A549 (cell line): ENCODE measurements around the gene METTL24. TPM values are rescaled to one million over a fixed set of nuclear protein-coding genes. Genes with fewer than 3 reads are reported as not detected.

Source experiments
- ATAC-seq, 2 experiments: fragments of 200-7000 bp in 1 of 2; fragments of >200 bp in 1 of 2; cut with Nextera tagmentation in 1 of 2; cut with Tn5 transposase in 1 of 2; 3 replicates each; pipeline versions ENCODE4 v1.8.0 to v1.9.1; 2018 to 2020; ENCODE audit warnings: mild to moderate bottlenecking in 1 of 2, moderate library complexity in 1 of 2
- CTCF ChIA-PET: fragments of 300-600 bp; sonication (Branson Sonifier 250); formaldehyde crosslinking; extraction: SDS; loops from one replicate; lab custom pipeline; 2021; ENCODE audit warnings: antibody characterized with exemption, inconsistent platforms; lab: Yijun Ruan, JAX
- POLR2A ChIA-PET: fragments of 350-600 bp; formaldehyde crosslinking; extraction: SDS; loops from one replicate; lab custom pipeline; 2021; ENCODE audit warnings: antibody characterized with exemption, inconsistent platforms; lab: Yijun Ruan, JAX
- DNase-seq, 2 experiments: peaks; one replicate each; pipeline versions ENCODE4 v3.0.0 to v3.0.0-alpha.2; 2011 to 2016; ENCODE audit warnings: low read depth in 1 of 2, low spot score in 1 of 2
- FAIRE-seq: peaks from 2 replicates; lab custom pipeline; 2011; peaks lifted over from hg19 to GRCh38; lab: Jason Lieb, UNC
- H3K27ac ChIP-seq, 2 experiments: fragments of >200 bp; sonication (Bioruptor Twin); formaldehyde crosslinking; 3 replicates each; pipeline ENCODE4 v1.5.1; 2016 to 2017
- H3K4me1 ChIP-seq: fragments of >200 bp; sonication (Bioruptor Twin); formaldehyde crosslinking; 3 replicates; pipeline ENCODE4 v1.6.1; 2016
- H3K4me2 ChIP-seq: fragments of >200 bp; sonication (Bioruptor Twin); formaldehyde crosslinking; 3 replicates; pipeline ENCODE4 v1.6.1; 2016
- H3K4me3 ChIP-seq: fragments of >200 bp; sonication (Bioruptor Twin); formaldehyde crosslinking; 3 replicates; pipeline ENCODE4 v1.5.1; 2016
- H3K9me3 ChIP-seq: fragments of >200 bp; sonication (Bioruptor Twin); formaldehyde crosslinking; 3 replicates; pipeline ENCODE4 v1.6.1; 2016
- ATOH8 ChIP-seq: fragments of 250-450 bp; sonication (Bioruptor Pico); IDR thresholded peaks from 2 replicates; pipeline ENCODE4 v1.5.0; 2020; ENCODE audit warnings: low read depth, mild to moderate bottlenecking, moderate library complexity
- BCL3 ChIP-seq: fragments of >200 bp; sonication (Bioruptor Twin); formaldehyde crosslinking; IDR thresholded peaks from 3 replicates; pipeline ENCODE4 v1.6.1; 2016
- BHLHE40 ChIP-seq: IDR thresholded peaks from 2 replicates; pipeline ENCODE4 v1.6.1; 2012; ENCODE audit warnings: low read depth, low read length, inconsistent platforms
- CBX8 ChIP-seq: fragments of 200-600 bp; sonication (generic); IDR thresholded peaks from 2 replicates; pipeline ENCODE4 v1.6.1; 2016
- CHD2 ChIP-seq: fragments of 150-350 bp; IDR thresholded peaks from 2 replicates; pipeline ENCODE4 v1.6.1; 2014; ENCODE audit warnings: low read length; ENCODE audit not compliant: partially characterized antibody
- CHD4 ChIP-seq: fragments of 200-600 bp; sonication (generic); IDR thresholded peaks from 2 replicates; pipeline ENCODE4 v1.6.1; 2016; ENCODE audit warnings: antibody characterized with exemption, mild to moderate bottlenecking, borderline replicate concordance
- E2F6 ChIP-seq: IDR thresholded peaks from 2 replicates; pipeline ENCODE4 v1.6.1; 2012; ENCODE audit warnings: low read depth, borderline replicate concordance
- EHMT2 ChIP-seq: fragments of 200-600 bp; sonication (generic); IDR thresholded peaks from 2 replicates; pipeline ENCODE4 v1.6.1; 2016; ENCODE audit warnings: antibody characterized with exemption, low read depth, mild to moderate bottlenecking, moderate library complexity
- EP300 ChIP-seq, 2 experiments: fragments of >200 bp; sonication (Bioruptor Twin); formaldehyde crosslinking; IDR thresholded peaks; 2 replicates in 1 of 2; 3 replicates in 1 of 2; pipeline ENCODE4 v1.6.1; 2016 to 2017
- FOSB ChIP-seq: fragments of 250-450 bp; sonication (Bioruptor Pico); IDR thresholded peaks from 2 replicates; pipeline ENCODE4 v1.5.0; 2020; ENCODE audit warnings: mild to moderate bottlenecking, moderate library complexity
- FOSL2 ChIP-seq, 2 experiments: fragments of 450-650 bp in 1 of 2; fragments of >200 bp in 1 of 2; sonication (Bioruptor Twin) in 1 of 2; formaldehyde crosslinking; IDR thresholded peaks; 2 replicates each; pipeline versions ENCODE4 v1.5.0 to v1.6.1; 2016 to 2020; ENCODE audit warnings: mild to moderate bottlenecking in 1 of 2, moderate library complexity in 1 of 2
- HOXB5 ChIP-seq: fragments of 250-450 bp; sonication (Bioruptor Pico); IDR thresholded peaks from 2 replicates; pipeline ENCODE4 v1.5.0; 2020; ENCODE audit warnings: mild to moderate bottlenecking, moderate library complexity
- JUN ChIP-seq, 2 experiments: fragments of >200 bp; sonication (Bioruptor Twin); formaldehyde crosslinking; IDR thresholded peaks; 2 replicates in 1 of 2; 3 replicates in 1 of 2; pipeline ENCODE4 v1.6.1; 2016 to 2017
- JUNB ChIP-seq: fragments of >200 bp; sonication (Bioruptor Twin); formaldehyde crosslinking; IDR thresholded peaks from 2 replicates; pipeline ENCODE4 v1.6.1; 2016
- KDM1A ChIP-seq: fragments of 200-600 bp; sonication (generic); IDR thresholded peaks from 2 replicates; pipeline ENCODE4 v1.6.1; 2016; ENCODE audit warnings: low read depth, mild to moderate bottlenecking
- MAZ ChIP-seq: fragments of 150-350 bp; IDR thresholded peaks from 2 replicates; pipeline ENCODE4 v1.6.1; 2014; ENCODE audit warnings: antibody characterized with exemption, low read depth, low read length, borderline replicate concordance
- NR3C1 ChIP-seq: fragments of >200 bp; sonication (Bioruptor Twin); formaldehyde crosslinking; IDR thresholded peaks from 3 replicates; pipeline ENCODE4 v1.6.1; 2017
- PHF8 ChIP-seq: fragments of 200-600 bp; sonication (generic); IDR thresholded peaks from 2 replicates; pipeline ENCODE4 v1.6.1; 2016; ENCODE audit warnings: low read depth, mild to moderate bottlenecking, antibody characterized with exemption, moderate library complexity, borderline replicate concordance
- REST ChIP-seq: fragments of 200-600 bp; sonication (generic); IDR thresholded peaks from 2 replicates; pipeline ENCODE4 v1.6.1; 2016; ENCODE audit warnings: antibody characterized with exemption, mild to moderate bottlenecking, moderate library complexity
- RFX5 ChIP-seq: fragments of 450-650 bp; IDR thresholded peaks from 2 replicates; pipeline ENCODE4 v1.7.1; 2014; ENCODE audit warnings: antibody characterized with exemption, mild to moderate bottlenecking, moderate library complexity
- USF2 ChIP-seq: fragments of 450-650 bp; IDR thresholded peaks from 2 replicates; pipeline ENCODE4 v1.6.1; 2014; ENCODE audit warnings: antibody characterized with exemption
- WGBS: methylation state at CpG from one replicate; pipeline ENCODE4 v1.1.6; 2017; ENCODE audit errors: missing lambda C conversion rate; 5-methylcytosine and 5-hydroxymethylcytosine counted together
- polyA plus RNA-seq, 4 experiments: library from polyadenylated mRNA; depleted of rRNA in 3 of 4; stranded (reverse); fragments of >200 nt; fragmentation: RNase III in 1 of 4; extraction: RNeasy Plus Mini Kit Qiagen cat#74134 plus additional on column Dnase treatment in 1 of 4; gene quantifications; 2 replicates in 3 of 4; 3 replicates in 1 of 4; pipeline ENCODE4 v1.2.3, GENCODE V29; 2011 to 2017

Gene METTL24
- polyA plus RNA-seq, 2 of the 4 experiments (the other 2 are of a cell fraction): not detected

- no peak overlapping the region for H3K4me3 ChIP-seq
- no peaks in the 10 kb centered on the region for H3K9me3 ChIP-seq
- FAIRE-seq (no peak), ATAC-seq (no peak), DNase-seq (no peak)
- H3K4me2 ChIP-seq: no peak overlapping the region
- WGBS: no CpG with 5 or more reads among the region's 9 CpGs
- no peak overlapping the region for H3K27ac ChIP-seq
- ChIA-PET POLR2A (no interaction called here), CTCF (no interaction called here)
- TF ChIP-seq BHLHE40 (no peak), FOSL2 (IDR thresholded peaks at IDR 0.05) (no peak), FOSL2 (CRISPR knock-in tag; IDR thresholded peaks at IDR 0.05) (no peak)
- no peaks in the 10 kb centered on the region for H3K4me1 ChIP-seq
Measured at GRCh38 chr6:110378552-110378951, 20.4 kb upstream of the METTL24 start.

GRCh38 chr6:110369066-110369465 lies 10.9 kb upstream of the METTL24 start:
- POLR2A ChIA-PET: no interaction called here

GRCh38 chr6:110368284-110368683 lies 10.1 kb upstream of the METTL24 start:
- H3K4me3 ChIP-seq: no peak overlapping the region
- no peak for TF ChIP-seq REST
- no peak for TF ChIP-seq E2F6
- TF ChIP-seq HOXB5 (CRISPR knock-in tag): no peak
- no peak for TF ChIP-seq NR3C1
- CTCF ChIA-PET: interaction anchor here (1.5 kb wide), 1 partner anchor 328 kb away, joined by 3 read pairs; no protein-coding TSS in a partner anchor
- no peak overlapping the region for H3K4me2 ChIP-seq
- POLR2A ChIA-PET: no interaction called here
- 6% methylated on average over 2 of the region's 2 CpGs for WGBS
- FAIRE-seq (no peak), DNase-seq (no peak), ATAC-seq (no peak)
- H3K9me3 ChIP-seq: no peaks in the 10 kb centered on the region
- no peaks in the 10 kb centered on the region for H3K4me1 ChIP-seq
- no peak overlapping the region for H3K27ac ChIP-seq

More at GRCh38 chr6:110369066-110369465, 10.9 kb upstream of the METTL24 start:
- no peak for TF ChIP-seq PHF8
- TF ChIP-seq JUNB: no peak
- TF ChIP-seq JUN (IDR thresholded peaks at IDR 0.05): no peak
- no peak for TF ChIP-seq ATOH8 (CRISPR knock-in tag)
- TF ChIP-seq, all 56 proteins: peak for 0
- no peak overlapping the region for H3K4me2 ChIP-seq
- no peaks in the 10 kb centered on the region for H3K4me1 ChIP-seq
- no peak overlapping the region for H3K27ac ChIP-seq
- ATAC-seq: no peak
- no peaks in the 10 kb centered on the region for H3K9me3 ChIP-seq
- no peak overlapping the region for H3K4me3 ChIP-seq
- CTCF ChIA-PET: interaction anchor here (1.2 to 1.5 kb wide), 2 partner anchors 12 to 329 kb away, joined by 3 to 5 read pairs; no protein-coding TSS in a partner anchor
- no peak for DNase-seq
- no peak for FAIRE-seq
- 13% methylated on average over 4 of the region's 4 CpGs for WGBS

GRCh38 chr6:110367825-110368224 lies 9.7 kb upstream of the METTL24 start:
- POLR2A ChIA-PET: no interaction called here
- WGBS: 28% methylated on average over 1 of the region's 1 CpG
- H3K4me2 ChIP-seq: no peak overlapping the region
- no peak overlapping the region for H3K27ac ChIP-seq
- no peak for DNase-seq
- H3K4me1 ChIP-seq: no peaks in the 10 kb centered on the region
- TF ChIP-seq BCL3 (no peak), USF2 (no peak), PHF8 (no peak), EP300 (IDR thresholded peaks at IDR 0.05) (no peak), CHD4 (no peak), RFX5 (no peak), EHMT2 (no peak), MAZ (no peak), CHD2 (no peak), FOSB (no peak), E2F6 (no peak), KDM1A (no peak), CBX8 (no peak)
- H3K9me3 ChIP-seq: no peaks in the 10 kb centered on the region
- no peak for ATAC-seq
- no peak overlapping the region for H3K4me3 ChIP-seq
- no peak for FAIRE-seq
- CTCF ChIA-PET: interaction anchor here (1.5 kb wide), 1 partner anchor 328 kb away, joined by 3 read pairs; no protein-coding TSS in a partner anchor
